Epithelial cell of esophagus (primary cell): ENCODE data around the gene IL10RA.

Experiments used
- DNase-seq: peaks from one replicate; pipeline ENCODE4 v3.0.0; 2010; ENCODE audit warnings: low read depth
- H3K4me3 ChIP-seq: 2 replicates; pipeline ENCODE4 v1.5.1; 2011; ENCODE audit warnings: mild to moderate bottlenecking, low read length, control low read depth
- CTCF ChIP-seq: IDR thresholded peaks from 2 replicates; pipeline ENCODE4 v1.5.1; 2011; ENCODE audit warnings: low read depth, mild to moderate bottlenecking, low read length, control low read depth, inconsistent platforms; ENCODE audit not compliant: insufficient read depth; ENCODE audit errors: missing control alignments

Gene IL10RA

GRCh38 chr11:117999354-117999993, 13.3 kb downstream of the IL10RA start:
- no peak overlapping the region for H3K4me3 ChIP-seq
- no peak for TF ChIP-seq CTCF
- DNase-seq = no peak

GRCh38 chr11:118000067-118000849, 14.1 kb downstream of the IL10RA start:
- DNase-seq = no peak
- no peak for TF ChIP-seq CTCF
- H3K4me3 ChIP-seq = no peak overlapping the region

GRCh38 chr11:118000850-118001228, 14.6 kb downstream of the IL10RA start:
- DNase-seq = no peak
- TF ChIP-seq CTCF = no peak
- no peak overlapping the region for H3K4me3 ChIP-seq

- no peak for TF ChIP-seq CTCF
- no peak overlapping the region for H3K4me3 ChIP-seq
- no peak for DNase-seq
These were observed 15.3 kb downstream of the IL10RA start for GRCh38 chr11:118001494-118001971.

GRCh38 chr11:118002010-118002540, 15.9 kb downstream of the IL10RA start:
- no peak for TF ChIP-seq CTCF
- no peak overlapping the region for H3K4me3 ChIP-seq
- DNase-seq = no peak

- TF ChIP-seq CTCF = no peak
- no peak for DNase-seq
- H3K4me3 ChIP-seq = no peak overlapping the region
These were observed 16.6 kb downstream of the IL10RA start for GRCh38 chr11:118002541-118003423.
